HEK293T (cell line): ENCODE data around the gene ARL3.

Experiments used
- CTCF ChIA-PET: fragments of 350-600 bp; formaldehyde crosslinking; extraction: SDS; loops from one replicate; lab custom pipeline; 2021; ENCODE audit warnings: antibody characterized with exemption, inconsistent platforms; lab: Yijun Ruan, JAX
- POLR2A ChIA-PET: fragments of 350-600 bp; formaldehyde crosslinking; extraction: SDS; loops from one replicate; lab custom pipeline; 2020; ENCODE audit warnings: antibody characterized with exemption, inconsistent platforms; lab: Yijun Ruan, JAX
- DNase-seq: peaks from one replicate; pipeline ENCODE4 v3.0.0; 2012; ENCODE audit warnings: mixed read lengths; ENCODE audit errors: extremely low spot score
- ARNT ChIP-seq: fragments of 450-650 bp; IDR thresholded peaks from 2 replicates; pipeline ENCODE4 v1.6.1; 2017; ENCODE audit warnings: mild to moderate bottlenecking
- BHLHE40 ChIP-seq: fragments of 450-650 bp; IDR thresholded peaks from 2 replicates; pipeline ENCODE4 v1.6.1; 2016; ENCODE audit warnings: mild to moderate bottlenecking, moderate library complexity, borderline replicate concordance
- CTBP1 ChIP-seq: fragments of 450-650 bp; IDR thresholded peaks from 2 replicates; pipeline ENCODE4 v1.6.1; 2016; ENCODE audit warnings: borderline replicate concordance
- ELF4 ChIP-seq: fragments of 450-650 bp; IDR thresholded peaks from 2 replicates; pipeline ENCODE4 v1.6.1; 2017; ENCODE audit warnings: antibody characterized with exemption
- FOXA1 ChIP-seq: fragments of 450-650 bp; IDR thresholded peaks from 2 replicates; pipeline ENCODE4 v1.6.1; 2016; ENCODE audit warnings: mild to moderate bottlenecking
- FOXK2 ChIP-seq: fragments of 450-650 bp; IDR thresholded peaks from 2 replicates; pipeline ENCODE4 v1.6.1; 2016; ENCODE audit warnings: mild to moderate bottlenecking
- FOXM1 ChIP-seq: fragments of 450-650 bp; IDR thresholded peaks from 2 replicates; pipeline ENCODE4 v1.6.1; 2017; ENCODE audit warnings: mild to moderate bottlenecking, borderline replicate concordance
- HDGF ChIP-seq: fragments of 450-650 bp; IDR thresholded peaks from 2 replicates; pipeline ENCODE4 v1.6.1; 2017; ENCODE audit warnings: antibody characterized with exemption, borderline replicate concordance
- L3MBTL2 ChIP-seq: fragments of 450-650 bp; conservative IDR thresholded peaks from 2 replicates; pipeline ENCODE4 v1.6.1; 2016; ENCODE audit warnings: mild to moderate bottlenecking
- LEF1 ChIP-seq: fragments of 450-650 bp; IDR thresholded peaks from 2 replicates; pipeline ENCODE4 v1.6.1; 2017; ENCODE audit warnings: mild to moderate bottlenecking, borderline replicate concordance
- NFRKB ChIP-seq: fragments of 450-650 bp; IDR thresholded peaks from 2 replicates; pipeline ENCODE4 v1.6.1; 2016; ENCODE audit warnings: mild to moderate bottlenecking, moderate library complexity
- SP1 ChIP-seq: fragments of 450-650 bp; IDR thresholded peaks from 2 replicates; pipeline ENCODE4 v1.6.1; 2017
- SUZ12 ChIP-seq: fragments of 450-650 bp; IDR thresholded peaks from 2 replicates; pipeline ENCODE4 v1.6.1; 2016; ENCODE audit warnings: mild to moderate bottlenecking
- TARDBP ChIP-seq: fragments of 450-650 bp; IDR thresholded peaks from 2 replicates; pipeline ENCODE4 v1.6.1; 2016
- ZNF384 ChIP-seq: fragments of 450-650 bp; IDR thresholded peaks from 2 replicates; pipeline ENCODE4 v1.6.1; 2016
- TF ChIP-seq, protein P1 (sequence below): fragments of 450-650 bp; IDR thresholded peaks from 2 replicates; pipeline ENCODE4 v1.6.1; 2016

The ARL3 gene

DNA sequence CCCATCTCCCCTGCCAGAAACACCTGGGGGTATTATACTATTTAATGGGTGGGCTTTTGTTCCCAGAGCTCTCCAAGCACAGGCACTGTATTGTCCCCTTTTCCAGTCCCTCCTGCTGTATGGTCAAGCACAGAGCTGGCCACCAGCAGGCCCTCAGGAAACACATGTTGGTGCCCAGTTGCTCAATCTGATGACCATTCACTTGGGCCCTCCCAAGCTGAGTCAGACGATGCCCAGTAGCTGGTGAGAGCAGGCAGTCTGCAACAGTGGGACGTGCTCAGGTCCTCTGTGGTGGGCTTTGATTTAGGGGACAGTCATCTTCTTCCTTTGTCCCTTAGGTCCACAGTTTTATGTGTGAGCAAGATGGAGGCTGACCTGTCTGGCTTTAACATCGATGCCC is 12.1 kb upstream of the ARL3 start:
- TF ChIP-seq CTBP1 (no peak), FOXA1 (no peak), BHLHE40 (no peak), SUZ12 (no peak), ARNT (no peak), ZNF384 (no peak), TARDBP (no peak), SP1 (no peak)
- TF ChIP-seq, protein P1, sequence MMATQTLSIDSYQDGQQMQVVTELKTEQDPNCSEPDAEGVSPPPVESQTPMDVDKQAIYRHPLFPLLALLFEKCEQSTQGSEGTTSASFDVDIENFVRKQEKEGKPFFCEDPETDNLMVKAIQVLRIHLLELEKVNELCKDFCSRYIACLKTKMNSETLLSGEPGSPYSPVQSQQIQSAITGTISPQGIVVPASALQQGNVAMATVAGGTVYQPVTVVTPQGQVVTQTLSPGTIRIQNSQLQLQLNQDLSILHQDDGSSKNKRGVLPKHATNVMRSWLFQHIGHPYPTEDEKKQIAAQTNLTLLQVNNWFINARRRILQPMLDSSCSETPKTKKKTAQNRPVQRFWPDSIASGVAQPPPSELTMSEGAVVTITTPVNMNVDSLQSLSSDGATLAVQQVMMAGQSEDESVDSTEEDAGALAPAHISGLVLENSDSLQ = no peak
- POLR2A ChIA-PET = interaction anchor here (0.6 to 1.0 kb wide), 2 partner anchors 11 to 24 kb away, joined by 3 read pairs; partner anchors contain the start of gene SFXN2
- no peak for DNase-seq
- CTCF ChIA-PET = no interaction called here

DNA sequence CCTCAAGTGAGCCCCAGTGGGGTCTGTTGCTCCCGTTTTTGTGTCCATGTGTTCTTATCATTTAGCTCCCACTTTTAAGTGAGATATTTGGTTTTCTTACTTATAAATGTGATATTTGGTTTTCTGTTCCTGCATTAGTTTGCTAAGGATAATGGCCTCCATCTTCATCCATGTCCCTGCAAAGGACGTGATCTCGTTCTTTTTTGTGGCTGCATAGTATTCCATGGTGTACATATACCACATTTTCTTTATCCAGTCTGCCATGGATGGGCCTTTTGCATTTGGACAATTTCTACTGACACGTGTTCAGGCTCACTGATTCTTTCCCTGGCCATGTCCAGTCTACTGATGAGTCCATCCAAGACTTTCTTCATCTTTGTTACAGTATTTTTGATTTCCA is 9.8 kb upstream of the ARL3 start:
- ChIA-PET CTCF (no interaction called here), POLR2A (no interaction called here)
- TF ChIP-seq FOXA1 (no peak), CTBP1 (no peak), TARDBP (no peak), NFRKB (no peak)
- DNase-seq = no peak

DNA sequence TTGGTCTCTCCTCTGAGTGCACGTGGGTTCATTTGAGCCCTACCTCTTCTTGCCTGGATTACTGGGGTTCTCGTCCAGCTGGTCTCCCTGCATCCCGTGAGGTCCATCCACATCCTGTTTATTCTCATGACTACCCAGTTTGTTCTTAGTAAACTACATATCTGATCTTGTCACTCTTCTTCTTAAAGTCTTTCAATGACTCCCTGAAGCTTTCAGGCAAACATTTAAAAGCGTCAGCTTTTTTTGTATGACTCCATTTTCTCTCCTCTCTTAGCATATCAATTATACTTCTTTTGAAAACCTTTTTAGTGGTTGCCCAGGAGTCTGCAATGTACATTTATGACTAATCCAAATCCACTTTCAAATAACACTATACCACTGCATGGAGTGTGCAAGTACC is 7.8 kb upstream of the ARL3 start:
- no peak for DNase-seq
- CTCF ChIA-PET = no interaction called here
- POLR2A ChIA-PET = no interaction called here
- TF ChIP-seq FOXK2 (no peak), FOXM1 (no peak), ARNT (no peak), ELF4 (no peak), LEF1 (no peak), TARDBP (no peak), CTBP1 (no peak), BHLHE40 (no peak), HDGF (no peak), SP1 (no peak), SUZ12 (no peak), NFRKB (no peak), ZNF384 (no peak), L3MBTL2 (no peak), FOXA1 (no peak)
- TF ChIP-seq, protein P1 = no peak

DNA sequence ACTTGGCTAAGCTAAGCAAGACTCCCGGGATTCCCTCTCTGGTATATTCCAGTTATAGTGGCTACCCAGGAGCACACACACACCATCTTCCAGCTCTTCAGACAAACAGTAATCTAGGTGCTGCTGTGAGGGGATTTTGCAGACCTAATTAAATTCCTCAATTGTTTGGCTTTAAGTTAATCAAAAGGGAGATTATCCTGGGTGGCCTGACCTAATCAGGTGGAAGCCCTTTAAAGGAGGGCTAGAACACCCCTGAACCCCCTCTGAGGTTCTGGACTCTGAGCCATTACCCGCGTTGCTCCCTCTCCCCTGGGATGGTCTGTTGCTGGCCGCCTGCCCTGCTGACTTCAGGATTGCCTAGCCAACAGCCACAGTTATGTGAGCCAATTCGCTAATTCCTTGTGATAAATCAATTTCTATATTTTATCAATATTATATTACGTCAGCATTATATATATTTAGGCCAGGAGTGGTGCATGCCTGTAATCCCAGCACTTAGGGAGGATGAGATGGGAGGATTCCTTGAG is 6.6 kb upstream of the ARL3 start:
- no peak for TF ChIP-seq NFRKB
- DNase-seq = no peak
- CTCF ChIA-PET = interaction anchor here (0.9 kb wide), 1 partner anchor 181 kb away, joined by 3 read pairs; no protein-coding TSS in a partner anchor
- POLR2A ChIA-PET = interaction anchor here (0.7 kb wide), 1 partner anchor 23 kb away, joined by 3 read pairs; the partner anchor contains the start of gene WBP1L

DNA sequence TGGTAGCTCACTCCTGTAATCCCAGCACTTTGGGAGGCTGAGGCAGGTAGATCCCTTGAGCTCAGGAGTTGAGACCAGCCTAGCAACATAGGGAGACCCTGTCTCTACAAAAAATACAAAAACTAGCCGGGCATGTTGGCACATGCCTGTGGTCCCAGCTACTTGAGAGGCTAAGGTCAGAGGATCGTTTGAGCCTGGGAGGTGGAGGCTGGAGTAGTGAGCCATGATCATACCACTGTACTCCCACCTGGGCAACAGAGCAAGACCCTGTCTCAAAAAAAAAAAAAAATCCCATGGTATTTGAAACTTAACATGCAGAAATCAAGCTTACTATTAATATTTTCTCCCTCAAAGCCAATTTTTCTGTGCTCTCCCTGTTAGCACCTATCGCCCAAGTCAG is 6.1 kb upstream of the ARL3 start:
- TF ChIP-seq ZNF384 (no peak), NFRKB (no peak), LEF1 (no peak), FOXM1 (no peak), SUZ12 (no peak), TARDBP (no peak), ELF4 (no peak), BHLHE40 (no peak), ARNT (no peak), L3MBTL2 (no peak), HDGF (no peak), SP1 (no peak), CTBP1 (no peak), FOXK2 (no peak)
- TF ChIP-seq, protein P1 = no peak
- CTCF ChIA-PET = no interaction called here
- no peak for DNase-seq
- POLR2A ChIA-PET = no interaction called here

DNA sequence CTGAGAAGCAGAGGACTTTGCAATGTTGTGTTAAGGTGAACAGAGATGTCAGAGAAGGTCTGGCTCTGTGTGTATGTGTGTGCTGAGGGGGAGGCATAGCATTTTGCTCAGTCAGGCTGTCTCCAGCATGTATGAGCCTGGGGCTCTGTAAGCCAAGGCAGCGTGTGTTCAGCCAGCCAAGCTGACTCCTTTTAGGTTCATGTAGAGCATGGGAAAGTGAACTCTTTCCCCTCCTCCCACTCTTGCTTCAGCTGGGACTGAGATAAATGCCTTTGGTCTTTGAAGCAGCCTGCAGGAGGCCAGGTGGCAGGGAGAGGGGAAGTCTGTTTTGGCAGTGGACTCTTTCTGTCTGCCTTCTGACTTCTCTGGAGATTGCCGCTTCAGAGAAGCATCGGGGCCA is 4.0 kb upstream of the ARL3 start:
- CTCF ChIA-PET = no interaction called here
- no peak for DNase-seq

More for the DNA sequence above, 4.0 kb upstream of the ARL3 start:
- POLR2A ChIA-PET = interaction anchor here (0.9 kb wide), 1 partner anchor 9 kb away, joined by 3 read pairs; no protein-coding TSS in a partner anchor
- TF ChIP-seq FOXK2 (no peak), ARNT (no peak), TARDBP (no peak), FOXA1 (no peak), ZNF384 (no peak), NFRKB (no peak), SUZ12 (no peak), BHLHE40 (no peak), LEF1 (no peak), HDGF (0 out of 2 replicates have a peak, but pooled peaks have one; percentile 45), L3MBTL2 (no peak), CTBP1 (no peak)
- TF ChIP-seq, protein P1 = peak; percentile 12; the same call in 1 of the 2 replicates
